GM12892 (cell line): ENCODE measurements around the gene ARHGEF9.

ENCODE experiments used
- POLR2A ChIP-seq: IDR thresholded peaks from 2 replicates; pipeline ENCODE4 v1.6.1; 2011; ENCODE audit warnings: low read depth, low read length, control low read depth
- POLR2AphosphoS5 ChIP-seq: IDR thresholded peaks from 2 replicates; pipeline ENCODE4 v1.6.1; 2011; ENCODE audit warnings: low read depth, low read length, control low read depth
- TAF1 ChIP-seq: IDR thresholded peaks from 2 replicates; pipeline ENCODE4 v1.6.1; 2011; ENCODE audit warnings: low read depth, mild to moderate bottlenecking, control low read depth, low read length, borderline replicate concordance

- TF ChIP-seq POLR2A (no peak), POLR2AphosphoS5 (no peak), TAF1 (no peak)
Observed at GRCh38 chrX:63652086-63652765, 132.8 kb downstream of the ARHGEF9 start.
